GM19238 (cell line): ENCODE measurements around the gene ASPDH.
A peak's percentile ranks its signal among the peaks of the same experiment; 100 is the strongest.

Source experiments
- DNase-seq: peaks from one replicate; pipeline ENCODE4 v3.0.0; 2011; ENCODE audit warnings: low spot score; ENCODE audit not compliant: insufficient read length

ASPDH gene

GRCh38 chr19:50515168-50515561 lies 1.5 kb upstream of the ASPDH start:
- no peak for DNase-seq

GRCh38 chr19:50514346-50515167 lies 844 bp upstream of the ASPDH start:
- no peak for DNase-seq

- DNase-seq, result no peak
These were observed 541 bp downstream of the ASPDH start for GRCh38 chr19:50512999-50513745.

- no peak for DNase-seq
These were observed 1.4 kb downstream of the ASPDH start for GRCh38 chr19:50512112-50512998.

- DNase-seq, result peak; percentile 99
These were observed 2.5 kb downstream of the ASPDH start, which contains the start of gene JOSD2 for GRCh38 chr19:50511069-50511822. JOSD2 (minus strand) TSS chr19:50511191; CDS start chr19:50510431, 760 bp downstream.

GRCh38 chr19:50510700-50511068 lies 3.0 kb downstream of the ASPDH start:
- no peak for DNase-seq

GRCh38 chr19:50510121-50510670 lies 3.5 kb downstream of the ASPDH start:
- DNase-seq, result no peak

- DNase-seq, result no peak
These were observed 4.3 kb downstream of the ASPDH start for GRCh38 chr19:50509366-50509765.

GRCh38 chr19:50508843-50509190 lies 4.9 kb downstream of the ASPDH start:
- no peak for DNase-seq

GRCh38 chr19:50507376-50507775 lies 6.3 kb downstream of the ASPDH start:
- no peak for DNase-seq

GRCh38 chr19:50506700-50507099 lies 7.0 kb downstream of the ASPDH start:
- no peak for DNase-seq

GRCh38 chr19:50505856-50506611 lies 7.7 kb downstream of the ASPDH start:
- DNase-seq, result no peak

GRCh38 chr19:50501568-50502475 lies 11.9 kb downstream of the ASPDH start:
- DNase-seq, result no peak

- no peak for DNase-seq
These were observed 12.5 kb downstream of the ASPDH start for GRCh38 chr19:50501186-50501567.

GRCh38 chr19:50500753-50501151 lies 13.0 kb downstream of the ASPDH start:
- no peak for DNase-seq

GRCh38 chr19:50500060-50500752 lies 13.5 kb downstream of the ASPDH start:
- no peak for DNase-seq

- no peak for DNase-seq
These were observed 15.3 kb downstream of the ASPDH start for GRCh38 chr19:50498219-50499056.
